Thymus (tissue), 11 donors: Measurements from ENCODE around the gene RNF11. TPM values are rescaled to one million over a fixed set of nuclear protein-coding genes. Genes with fewer than 3 reads are reported as not detected.

Experiments
- DNase-seq, 9 donors: peaks; one replicate each; pipeline ENCODE4 v3.0.0-alpha.2; 2013; ENCODE audit warnings: low spot score in 9 of 9, low read depth in 6 of 9, missing footprints in 1 of 9
- H3K27ac ChIP-seq, 2 donors: one replicate each; pipeline ENCODE4 v1.5.1; 2013; ENCODE audit warnings: control low read depth in 1 of 2, low read depth in 1 of 2, low read length in 1 of 2, mild to moderate bottlenecking in 1 of 2, moderate library complexity in 1 of 2
- H3K27me3 ChIP-seq, 2 donors: one replicate each; pipeline ENCODE4 v1.5.1; 2013; ENCODE audit warnings: low read length in 1 of 2; ENCODE audit not compliant: control insufficient read depth in 2 of 2, insufficient read depth in 1 of 2
- H3K36me3 ChIP-seq, 2 donors: one replicate each; pipeline ENCODE4 v1.5.1; 2013; ENCODE audit warnings: low read length in 1 of 2, mild to moderate bottlenecking in 1 of 2, moderate library complexity in 1 of 2; ENCODE audit not compliant: control insufficient read depth in 2 of 2, insufficient read depth in 2 of 2
- H3K4me1 ChIP-seq, 2 donors: one replicate each; pipeline ENCODE4 v1.5.1; 2013; ENCODE audit warnings: low read length in 2 of 2; ENCODE audit not compliant: control insufficient read depth in 2 of 2, insufficient read depth in 2 of 2
- H3K4me3 ChIP-seq, 2 donors: one replicate each; pipeline ENCODE4 v1.5.1; 2013; ENCODE audit warnings: low read length in 2 of 2, control low read depth in 1 of 2, mild to moderate bottlenecking in 1 of 2
- H3K9me3 ChIP-seq, 2 donors: one replicate each; pipeline ENCODE4 v1.5.1; 2013; ENCODE audit warnings: low read length in 1 of 2, mild to moderate bottlenecking in 1 of 2; ENCODE audit not compliant: control insufficient read depth in 2 of 2, insufficient read depth in 1 of 2
- whole genome bisulfite sequencing: extraction: QIAGEN DNeasy Blood & Tissue Kit; methylation state at CpG from one replicate; pipeline ENCODE4 v1.1.7; 2013; 5-methylcytosine and 5-hydroxymethylcytosine counted together
- polyA plus RNA-seq: library from polyadenylated mRNA; stranded (reverse); fragments of 200-250 nt; gene quantifications from one replicate; pipeline ENCODE4 v1.2.3, GENCODE V29; 2013
- total RNA-seq: library from RNA; stranded (reverse); fragments of 120-200 nt; gene quantifications from one replicate; pipeline ENCODE4 v1.2.4, GENCODE V29; 2013
- donor health status: healthy.

The RNF11 gene
- total and polyA plus RNA-seq, 2 donors, result 45.2 to 67.9 TPM

DNA sequence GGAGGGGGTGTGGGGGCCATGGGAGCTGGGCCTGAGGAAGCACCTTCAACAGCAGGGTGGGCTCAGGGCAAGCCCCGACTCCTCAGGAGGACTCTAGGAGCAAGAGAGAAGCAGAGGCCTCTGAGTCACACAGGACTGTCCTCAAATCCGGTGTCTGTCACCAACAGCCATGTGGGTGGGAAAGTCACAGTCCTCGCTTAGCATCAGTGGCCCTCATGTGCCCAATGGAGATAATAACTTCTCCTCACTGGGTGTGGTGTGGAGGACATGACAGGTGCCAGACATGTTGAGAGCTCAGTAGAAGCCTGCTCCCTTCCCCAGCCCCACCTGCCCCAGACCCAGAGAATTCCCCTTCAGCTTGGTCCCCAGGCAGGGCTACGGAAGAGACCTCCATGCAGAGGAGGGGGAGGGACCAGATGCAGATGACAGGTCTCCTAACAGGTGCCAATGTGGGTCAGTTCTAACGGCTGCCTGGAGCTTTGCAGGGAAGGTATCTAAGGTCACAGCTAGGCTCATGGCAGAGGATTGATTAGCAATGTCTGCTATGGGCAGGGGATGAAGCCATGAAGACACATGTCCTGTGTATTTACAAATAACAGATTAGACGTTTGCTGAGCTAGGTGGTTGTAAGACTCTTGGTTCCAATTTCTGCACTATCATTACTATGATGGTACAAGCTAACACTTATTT lies 64.1 kb downstream of the RNF11 start:
- Histone ChIP-seq H3K27me3 (no peaks in the 10 kb centered on the region), H3K4me3 (no peak overlapping the region), H3K27ac (no peak overlapping the region), H3K4me1 (peaks cover 0 to 11% of the 10 kb centered on the region in 2 donors), H3K9me3 (peaks cover 0 to 8% of the 10 kb centered on the region in 2 donors), H3K36me3 (no peaks in the 10 kb centered on the region)
- DNase-seq, result no peak
- WGBS, result 92% methylated on average over 6 of the region's 6 CpGs

DNA sequence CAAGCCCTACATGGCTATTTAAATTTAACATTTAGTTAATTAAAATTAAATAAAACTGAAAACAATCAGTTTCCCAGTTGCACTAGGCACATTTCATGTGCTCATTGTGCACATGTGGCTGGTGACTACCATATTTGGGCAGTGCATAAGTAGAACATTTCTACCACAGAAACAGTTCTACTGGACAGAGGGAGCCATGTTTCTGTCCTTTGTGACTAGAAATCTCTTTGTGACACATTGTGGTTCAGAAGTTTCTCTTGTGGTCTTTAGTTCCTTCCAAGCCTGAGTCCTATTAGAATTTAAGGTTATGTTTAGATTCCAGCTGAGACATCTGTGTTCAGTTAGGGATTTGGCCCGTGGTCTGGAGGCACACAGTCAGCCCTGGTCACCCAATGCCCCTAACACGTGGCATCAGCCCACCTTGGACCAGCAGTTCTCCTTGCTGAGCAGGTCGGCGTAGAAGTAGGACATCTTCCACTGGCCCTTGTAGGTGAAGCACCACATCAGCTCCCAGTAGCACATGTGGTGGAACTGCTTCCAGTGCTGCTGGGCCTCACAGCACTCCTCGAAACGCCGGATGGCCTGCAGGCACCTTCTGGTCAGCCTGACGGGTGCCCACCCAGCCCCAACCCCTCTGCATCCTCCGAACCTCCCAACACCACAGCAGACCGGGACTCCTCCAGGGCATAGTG lies 65.2 kb downstream of the RNF11 start:
- Histone ChIP-seq H3K27ac (no peak overlapping the region), H3K36me3 (no peaks in the 10 kb centered on the region), H3K27me3 (no peaks in the 10 kb centered on the region), H3K4me3 (no peak overlapping the region), H3K9me3 (peaks cover 0 to 8% of the 10 kb centered on the region in 2 donors), H3K4me1 (peaks cover 0 to 11% of the 10 kb centered on the region in 2 donors)
- no peak for DNase-seq
- WGBS, result 85% methylated on average over 10 of the region's 10 CpGs

DNA sequence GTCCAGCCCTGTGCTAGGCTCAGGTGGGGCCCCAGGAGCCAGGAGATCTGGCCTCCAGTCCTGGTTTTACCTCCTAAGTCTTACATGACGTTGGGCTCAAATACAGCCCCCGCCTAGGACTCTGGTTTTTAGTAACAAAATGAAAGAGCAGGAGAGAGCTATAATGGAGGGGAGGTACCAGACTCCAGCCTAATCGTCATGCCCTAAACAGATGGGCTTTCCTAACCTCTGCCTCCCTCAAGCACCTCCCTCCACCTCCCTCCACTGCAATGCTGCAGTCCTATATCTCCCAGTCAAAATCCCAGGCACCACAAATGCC lies 65.7 kb downstream of the RNF11 start:
- Histone ChIP-seq H3K4me1 (peaks cover 0 to 7% of the 10 kb centered on the region in 2 donors), H3K9me3 (peaks cover 0 to 8% of the 10 kb centered on the region in 2 donors), H3K36me3 (no peaks in the 10 kb centered on the region), H3K4me3 (no peak overlapping the region), H3K27ac (no peak overlapping the region), H3K27me3 (no peaks in the 10 kb centered on the region)
- DNase-seq, result no peak
- 91% methylated on average over 3 of the region's 3 CpGs for WGBS

DNA sequence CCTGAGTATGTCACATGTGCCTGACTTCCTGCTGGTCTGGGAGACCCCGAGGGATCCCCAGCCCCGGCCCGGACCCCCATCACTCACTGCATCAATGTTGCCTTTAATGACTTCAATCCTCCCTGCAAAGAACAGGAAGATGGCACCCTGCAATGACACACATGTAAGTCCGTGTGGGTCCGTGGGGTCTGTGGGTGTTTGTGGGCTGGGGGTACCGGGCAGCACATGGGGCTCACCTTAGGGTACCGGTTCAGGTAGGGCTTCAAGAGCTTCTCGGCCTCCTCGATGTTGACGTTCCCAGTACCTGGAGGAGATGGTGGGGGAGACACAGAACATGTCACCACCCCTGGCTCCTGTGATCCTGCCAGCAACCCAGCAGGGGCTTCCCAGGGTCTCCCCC lies 66.2 kb downstream of the RNF11 start:
- WGBS, result 98% methylated on average over 10 of the region's 10 CpGs
- H3K9me3 ChIP-seq, result peaks cover 0 to 8% of the 10 kb centered on the region in 2 donors
- peaks cover 0 to 3% of the 10 kb centered on the region in 2 donors for H3K4me1 ChIP-seq
- no peak overlapping the region for H3K27ac ChIP-seq
- no peak overlapping the region for H3K4me3 ChIP-seq
- DNase-seq, result no peak
- no peaks in the 10 kb centered on the region for H3K36me3 ChIP-seq
- no peaks in the 10 kb centered on the region for H3K27me3 ChIP-seq

DNA sequence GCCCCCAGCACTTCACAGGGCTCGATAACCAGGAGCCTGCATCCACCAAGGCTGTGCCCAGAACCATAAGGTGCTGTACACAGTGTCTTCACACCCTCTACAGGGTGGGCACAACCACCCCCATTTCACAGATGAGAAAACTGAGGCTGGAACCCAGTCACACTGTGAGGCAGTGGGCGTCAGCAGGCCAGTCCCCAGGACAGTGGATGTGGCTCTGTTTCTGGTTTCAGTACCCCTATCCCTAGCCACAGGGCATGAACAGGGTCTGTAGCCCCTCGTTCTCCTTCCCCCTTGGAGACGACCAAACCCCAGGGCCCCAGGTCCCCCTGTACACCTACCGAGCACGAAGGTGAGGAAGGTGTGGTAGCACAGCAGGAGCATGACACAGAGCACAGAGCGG lies 66.7 kb downstream of the RNF11 start:
- no peaks in the 10 kb centered on the region for H3K36me3 ChIP-seq
- H3K4me3 ChIP-seq, result no peak overlapping the region
- H3K9me3 ChIP-seq, result peaks cover 0 to 8% of the 10 kb centered on the region in 2 donors
- H3K27me3 ChIP-seq, result no peaks in the 10 kb centered on the region
- no peak for DNase-seq
- H3K27ac ChIP-seq, result no peak overlapping the region
- 96% methylated on average over 7 of the region's 7 CpGs for WGBS
- H3K4me1 ChIP-seq, result no peaks in the 10 kb centered on the region

DNA sequence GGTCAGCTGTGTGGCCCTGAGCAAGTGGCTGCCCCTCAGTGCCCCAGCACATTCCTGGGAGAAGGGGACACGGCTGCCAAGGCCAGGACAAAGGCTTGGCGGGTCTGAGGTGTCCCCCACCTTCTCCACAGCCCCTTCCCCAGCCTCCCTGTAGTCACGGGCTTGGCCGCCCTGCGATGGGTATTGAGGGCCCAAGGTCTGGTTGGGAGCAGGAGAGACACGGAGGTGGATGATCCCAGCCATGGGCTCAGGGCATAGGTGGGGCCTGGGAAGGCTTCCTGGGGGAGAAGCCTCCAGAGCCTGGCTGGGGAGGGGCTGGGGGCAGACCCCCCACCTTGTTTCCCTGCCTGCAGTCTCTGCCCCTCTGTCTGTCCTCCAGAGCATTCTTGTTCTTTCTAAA lies 67.2 kb downstream of the RNF11 start:
- no peak overlapping the region for H3K27ac ChIP-seq
- H3K36me3 ChIP-seq, result no peaks in the 10 kb centered on the region
- peaks cover 0 to 8% of the 10 kb centered on the region in 2 donors for H3K9me3 ChIP-seq
- H3K27me3 ChIP-seq, result no peaks in the 10 kb centered on the region
- DNase-seq, result no peak
- 94% methylated on average over 6 of the region's 6 CpGs for WGBS
- H3K4me3 ChIP-seq, result no peak overlapping the region
- H3K4me1 ChIP-seq, result no peaks in the 10 kb centered on the region

DNA sequence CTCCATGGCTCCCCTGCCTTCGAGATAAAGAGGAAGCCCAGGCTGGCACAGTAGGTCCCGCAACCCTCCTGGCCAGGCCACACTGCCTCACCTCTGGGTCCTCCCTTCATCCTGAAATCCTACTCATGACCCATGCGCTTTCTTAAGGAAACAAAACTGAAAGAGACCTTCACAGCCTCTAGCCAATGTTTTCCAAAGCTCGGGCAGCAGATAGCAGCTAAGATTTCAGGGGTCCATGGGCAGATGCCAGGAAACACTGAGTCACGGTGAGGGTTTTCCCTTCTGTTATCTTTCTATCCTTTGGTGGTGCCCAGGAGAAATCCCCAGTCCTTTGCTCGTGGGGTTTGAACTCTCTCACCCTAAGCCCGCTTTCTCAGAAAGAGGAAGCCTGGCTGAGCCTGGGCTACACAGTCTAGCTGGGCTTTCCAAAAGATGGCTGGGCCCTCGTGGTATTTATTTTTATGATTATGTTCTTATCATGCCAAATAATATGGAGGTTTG lies 67.7 kb downstream of the RNF11 start:
- H3K4me1 ChIP-seq, result no peaks in the 10 kb centered on the region
- H3K9me3 ChIP-seq, result peaks cover 0 to 5% of the 10 kb centered on the region in 2 donors
- 63% methylated on average over 8 of the region's 8 CpGs for WGBS
- no peak for DNase-seq
- H3K27ac ChIP-seq, result no peak overlapping the region
- no peak overlapping the region for H3K4me3 ChIP-seq
- no peaks in the 10 kb centered on the region for H3K27me3 ChIP-seq
- no peaks in the 10 kb centered on the region for H3K36me3 ChIP-seq

DNA sequence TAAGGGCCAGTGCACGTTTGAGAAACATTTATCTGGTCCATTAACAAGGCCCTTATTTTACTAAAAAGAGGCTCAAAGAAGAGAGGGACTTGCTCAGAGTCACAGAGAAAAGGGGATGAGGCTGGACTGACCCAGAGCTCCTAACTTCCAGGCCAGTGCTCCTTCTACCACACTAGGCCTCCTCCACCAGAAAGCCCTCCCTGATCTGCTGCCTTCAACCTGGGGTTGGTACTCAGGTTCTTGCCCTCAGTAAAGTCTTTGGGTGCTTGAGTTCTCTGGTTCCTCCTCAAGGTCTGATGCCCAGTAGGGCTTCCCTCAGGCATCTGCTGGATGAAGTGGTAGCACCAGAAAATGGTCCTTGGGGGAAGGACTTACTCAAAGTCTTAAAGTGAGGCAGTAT lies 68.3 kb downstream of the RNF11 start:
- peaks cover 0 to under 1% of the 10 kb centered on the region in 2 donors for H3K9me3 ChIP-seq
- no peak overlapping the region for H3K4me3 ChIP-seq
- 88% methylated on average over 1 of the region's 1 CpG for WGBS
- no peak overlapping the region for H3K27ac ChIP-seq
- DNase-seq, result no peak
- H3K36me3 ChIP-seq, result no peaks in the 10 kb centered on the region
- H3K4me1 ChIP-seq, result no peaks in the 10 kb centered on the region
- no peaks in the 10 kb centered on the region for H3K27me3 ChIP-seq

DNA sequence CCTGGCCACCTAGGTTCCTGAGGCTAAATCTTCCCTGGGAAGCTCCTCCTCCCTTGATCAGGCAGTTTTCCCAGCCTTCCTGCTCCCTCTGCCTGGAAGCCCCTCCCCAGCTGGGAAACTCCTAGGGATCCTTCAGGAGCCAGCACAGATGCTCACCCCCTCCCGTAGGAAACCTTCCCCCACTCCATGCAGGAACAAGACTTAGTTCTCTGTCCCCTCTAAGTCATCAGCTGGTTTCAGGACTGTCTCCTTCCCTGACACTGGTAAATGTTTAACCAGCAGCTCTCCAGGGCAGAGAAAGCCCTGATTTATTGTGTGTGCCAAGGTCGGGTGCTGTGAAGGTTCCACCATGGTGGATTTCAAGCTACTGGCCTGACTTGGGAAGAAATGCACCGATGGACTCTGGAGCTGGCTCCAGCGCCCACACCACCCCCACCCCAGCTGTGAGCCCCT lies 69.3 kb downstream of the RNF11 start:
- no peaks in the 10 kb centered on the region for H3K27me3 ChIP-seq
- no peak overlapping the region for H3K4me3 ChIP-seq
- no peaks in the 10 kb centered on the region for H3K9me3 ChIP-seq
- DNase-seq, result no peak
- no peak overlapping the region for H3K27ac ChIP-seq
- H3K4me1 ChIP-seq, result no peaks in the 10 kb centered on the region
- no peaks in the 10 kb centered on the region for H3K36me3 ChIP-seq
- 96% methylated on average over 4 of the region's 4 CpGs for WGBS
